Gastrocnemius medialis (tissue), 4 donors: ENCODE results near the gene P2RX2.

Experiments
- CTCF ChIP-seq, 5 experiments: fragments of 450-650 bp in 3 of 5; fragments of 200-600 bp in 2 of 5; sonication (generic) in 2 of 5; IDR thresholded peaks in 4 of 5; conservative IDR thresholded peaks in 1 of 5; 1 replicate in 4 of 5; 2 replicates in 1 of 5; pipeline ENCODE4 v1.5.1; 2016 to 2019; ENCODE audit warnings: antibody characterized with exemption in 5 of 5, mild to moderate bottlenecking in 3 of 5, moderate library complexity in 3 of 5
- POLR2A ChIP-seq, 2 donors: fragments of 450-650 bp; IDR thresholded peaks; one replicate each; pipeline ENCODE4 v1.6.1; 2017; ENCODE audit warnings: antibody characterized with exemption in 2 of 2, mild to moderate bottlenecking in 2 of 2, moderate library complexity in 2 of 2

- TF ChIP-seq CTCF (IDR thresholded peaks at IDR 0.05 in 4 of 5, conservative IDR thresholded peaks at IDR 0.05 in 1 of 5) (no peak), POLR2A (IDR thresholded peaks at IDR 0.05) (no peak)
These were observed 30.8 kb upstream of the P2RX2 start for GRCh38 chr12:132587781-132588180.
